ENCODE data around the gene SLC22A31.

Gene SLC22A31

DNA sequence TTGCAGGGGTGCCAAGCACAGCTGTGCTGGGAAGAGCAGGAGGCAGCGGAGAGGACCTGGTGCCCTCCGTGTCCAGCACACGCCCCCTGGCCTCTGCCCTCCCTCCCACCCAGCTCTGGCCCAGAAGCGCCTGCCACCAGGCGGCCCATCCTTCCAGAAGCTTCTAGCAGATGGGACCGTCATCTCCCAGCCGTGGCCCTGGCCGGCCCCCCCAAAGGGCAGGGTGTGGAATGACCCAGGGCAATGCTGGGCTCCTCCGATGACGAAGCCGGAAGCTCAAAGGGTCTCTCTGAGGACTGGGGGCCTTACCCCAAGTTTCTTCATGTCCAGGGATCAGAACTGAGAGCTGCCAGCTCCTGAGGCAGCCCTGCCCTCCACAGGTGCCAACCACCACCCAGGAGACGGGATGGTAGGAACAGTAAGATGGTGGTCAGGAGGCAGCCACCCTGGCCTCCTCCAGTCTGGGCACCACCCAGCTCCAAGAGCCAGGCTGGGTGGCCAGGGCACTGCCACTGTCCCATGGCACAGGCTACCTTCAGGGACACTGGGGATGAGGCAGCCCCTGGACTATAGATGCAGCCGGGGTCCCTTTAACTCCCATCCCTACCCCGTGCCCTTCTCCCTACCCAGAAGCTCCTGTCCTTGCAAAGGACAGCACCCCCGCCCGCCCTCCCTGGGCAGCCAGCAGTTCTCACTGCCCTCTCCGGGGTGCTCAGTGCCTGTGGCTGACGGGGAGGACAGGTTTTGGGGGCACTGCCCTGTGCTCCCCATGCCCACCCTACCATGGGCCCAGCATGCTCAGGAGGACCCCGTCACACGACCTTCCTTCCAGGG, 35.3 kb downstream of the SLC22A31 start:
- no peak for DNase-seq

DNA sequence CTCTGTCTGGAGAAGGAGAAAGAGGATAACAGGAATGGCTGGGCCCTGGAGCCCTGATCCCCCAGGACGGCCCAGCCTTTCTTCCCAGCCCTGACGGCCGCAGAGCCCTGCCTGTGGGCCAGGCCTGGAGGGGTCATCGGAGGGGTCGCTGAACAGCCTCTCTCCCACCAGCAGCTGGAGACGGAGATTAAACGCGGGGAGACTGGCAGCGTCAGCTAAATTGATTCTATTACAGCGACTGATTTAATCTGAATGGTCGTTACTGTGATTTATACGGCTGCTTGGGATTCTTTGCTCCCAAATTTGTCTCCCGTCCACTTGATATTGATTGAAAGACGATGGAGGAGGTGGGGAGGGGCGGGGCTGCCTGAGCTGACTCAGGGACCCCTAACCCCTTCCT, 35.9 kb downstream of the SLC22A31 start:
- DNase-seq = no peak

DNA sequence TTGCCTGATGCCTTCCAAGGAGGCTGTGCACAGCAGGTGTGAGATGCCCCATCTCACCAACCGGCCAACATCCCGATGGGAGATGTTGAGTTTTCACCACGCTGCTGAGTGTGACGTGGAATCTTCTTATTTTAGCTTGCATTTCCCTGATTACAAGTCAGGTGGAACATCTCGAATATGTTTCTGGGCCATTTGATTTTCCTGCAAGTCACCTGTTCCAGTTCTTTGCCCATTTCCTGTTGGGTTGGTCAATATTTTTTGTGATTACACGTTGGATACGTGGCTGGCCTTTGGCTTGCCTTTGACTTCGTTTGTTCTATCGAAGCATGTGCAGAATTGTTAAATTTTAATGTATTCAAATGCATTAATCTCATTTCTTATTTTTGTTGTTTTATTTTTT, 37.0 kb downstream of the SLC22A31 start:
- no peak for DNase-seq

DNA sequence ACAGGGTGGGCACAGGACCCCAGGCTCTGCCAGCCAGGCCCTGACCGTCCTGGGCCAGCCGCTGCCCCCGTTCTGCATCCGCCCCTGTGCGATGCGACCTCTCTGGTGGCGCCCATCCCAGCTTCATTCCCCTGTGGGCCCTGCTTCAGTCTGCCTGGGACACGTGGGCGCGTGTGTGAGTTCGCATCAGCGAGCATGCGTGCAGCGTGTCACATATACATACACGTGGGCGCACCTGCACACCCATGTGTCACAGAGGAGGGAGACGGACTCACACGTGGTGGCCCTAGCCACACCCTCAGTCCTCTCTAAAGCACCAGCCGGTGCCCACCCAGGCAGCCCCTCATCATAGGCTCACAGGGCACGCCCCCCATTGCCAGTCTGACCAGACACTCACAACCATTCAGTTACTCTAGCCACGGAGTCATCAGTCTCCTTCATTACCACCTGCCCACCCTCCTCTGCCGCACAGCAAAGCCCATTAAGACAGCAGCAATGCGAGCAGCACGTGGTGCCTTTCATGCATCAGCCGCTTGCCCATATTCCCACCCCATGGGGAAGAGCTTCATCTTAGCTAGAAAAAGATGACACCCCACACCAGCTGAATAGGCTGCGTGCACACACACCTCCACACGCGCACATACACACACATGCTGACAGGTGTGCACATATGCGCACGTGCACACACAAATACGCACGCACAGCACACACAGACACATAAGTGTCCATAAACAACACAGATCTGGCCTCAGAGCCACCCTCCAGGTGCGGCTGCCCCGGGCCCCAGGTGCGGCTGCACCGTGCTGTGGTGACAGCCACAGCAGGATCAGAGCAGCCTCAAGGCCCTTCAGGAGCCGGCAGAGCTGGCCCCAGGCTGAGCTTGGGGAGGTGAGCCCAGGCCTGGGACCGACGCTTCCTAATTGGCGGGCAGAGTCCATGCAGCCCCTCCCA, 38.3 kb downstream of the SLC22A31 start:
- no peak for DNase-seq

DNA sequence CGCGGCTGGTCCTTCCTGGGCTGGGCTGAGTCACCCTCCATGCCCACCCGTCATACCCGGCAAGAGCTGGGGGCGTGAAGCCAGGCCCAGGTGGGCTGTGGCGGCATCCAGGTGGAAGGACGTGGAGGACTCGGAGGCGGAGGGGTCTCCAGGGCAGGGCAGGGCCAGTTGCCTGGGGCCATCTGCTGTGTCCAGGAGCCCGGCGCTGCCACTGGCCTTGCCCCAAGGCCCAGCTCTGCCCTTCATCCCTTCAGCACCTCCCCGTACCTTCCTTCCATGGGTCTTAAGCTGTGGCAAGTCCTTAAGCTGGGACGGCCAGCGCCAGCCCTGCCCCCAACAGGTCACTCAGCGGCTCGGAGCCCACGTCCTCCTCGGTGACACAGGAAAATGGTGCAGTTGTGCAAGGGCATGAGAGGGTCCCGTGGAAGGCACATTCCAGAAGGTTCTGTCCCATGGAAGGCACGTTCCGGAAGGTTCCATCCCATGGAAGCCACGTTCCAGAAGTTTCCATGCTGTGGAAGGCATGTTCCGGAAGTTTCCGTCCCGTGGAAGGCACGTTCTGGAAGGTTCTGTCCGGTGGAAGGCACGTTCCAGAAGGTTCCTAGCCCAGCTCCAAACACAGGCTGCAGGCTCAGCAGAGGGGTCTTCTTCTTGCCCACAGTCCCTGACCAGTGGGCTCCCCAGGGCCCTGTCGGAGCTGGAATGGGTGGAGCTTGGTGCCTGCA, 39.2 kb downstream of the SLC22A31 start:
- DNase-seq = no peak

DNA sequence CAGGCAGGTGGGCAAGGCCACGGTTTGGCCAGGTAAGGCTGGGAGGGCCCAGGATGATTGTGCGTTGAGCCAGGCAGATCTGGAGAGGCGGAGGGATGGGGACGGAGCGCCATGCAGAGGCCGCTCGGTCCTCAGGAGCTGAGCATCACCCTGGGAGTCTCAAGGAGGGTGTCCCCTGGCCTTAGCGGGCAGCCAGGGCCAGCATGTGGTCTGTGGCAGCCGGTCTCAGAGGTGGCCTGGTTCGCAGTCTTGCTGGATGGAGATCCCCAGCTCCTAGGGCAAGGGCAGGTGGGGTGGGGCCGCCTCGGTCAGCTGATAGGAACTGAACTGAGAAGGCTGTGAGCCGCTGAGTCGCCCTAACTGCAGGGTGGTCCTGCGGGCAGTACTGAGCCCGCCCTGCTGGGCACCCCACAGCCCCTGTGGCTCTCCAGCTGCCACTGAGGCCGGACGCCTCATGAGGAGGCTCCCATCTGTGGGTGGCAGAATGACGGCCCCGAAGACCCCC, 40.4 kb downstream of the SLC22A31 start:
- no peak for DNase-seq

DNA sequence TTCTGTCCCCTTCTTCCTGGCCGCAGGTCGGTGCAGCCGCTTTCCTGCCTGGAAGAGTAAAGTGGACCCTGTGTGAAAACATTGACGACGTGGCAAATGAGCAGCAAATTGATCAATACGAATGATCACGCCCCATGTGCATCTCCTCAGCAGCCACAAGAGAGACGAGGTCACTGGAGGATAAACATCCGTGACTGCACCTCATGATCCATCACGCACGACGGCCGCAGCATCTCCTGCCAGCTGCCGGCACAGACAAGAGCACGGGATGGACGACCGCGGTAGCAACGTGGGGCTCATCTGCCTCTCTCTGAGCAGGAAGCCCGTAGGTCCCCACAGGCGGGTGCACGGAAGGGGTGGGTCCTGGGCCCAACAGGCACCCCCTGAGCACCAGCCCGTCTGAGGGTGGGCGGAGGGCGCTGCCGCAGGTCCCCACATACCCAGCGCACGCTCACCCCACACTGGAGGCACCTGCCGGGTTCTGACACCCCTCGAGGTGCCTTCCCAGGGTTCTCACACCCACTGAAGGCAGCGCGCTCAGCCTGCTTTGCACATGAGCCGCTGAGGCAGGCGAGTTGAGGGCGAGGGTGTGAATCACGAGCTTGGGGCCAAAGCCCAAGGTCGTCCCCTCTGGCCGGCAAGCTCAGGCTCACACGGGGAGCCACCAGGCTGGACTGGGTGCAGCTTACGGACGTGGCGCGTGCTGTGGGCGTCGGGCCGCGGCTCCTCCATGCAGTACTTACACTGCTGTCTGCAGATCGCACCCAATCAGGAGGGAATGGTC, 41.1 kb downstream of the SLC22A31 start:
- no peak for DNase-seq

DNA sequence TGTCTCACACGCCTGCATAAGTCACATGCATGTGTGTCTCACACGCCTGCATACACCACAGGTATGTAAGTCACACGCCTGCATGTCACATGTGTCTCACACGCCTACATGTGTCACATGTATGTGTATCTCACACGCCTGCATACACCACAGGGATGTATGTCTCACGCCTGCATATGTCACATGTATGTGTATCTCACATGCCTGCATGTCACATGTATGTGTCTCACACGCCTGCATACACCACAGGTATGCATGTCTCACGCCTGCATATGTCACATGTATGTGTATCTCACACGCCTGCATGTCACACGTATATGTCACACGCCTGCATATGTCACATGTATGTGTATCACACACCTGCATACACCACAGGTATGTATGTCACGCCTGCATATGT, 42.6 kb downstream of the SLC22A31 start:
- no peak for DNase-seq

DNA sequence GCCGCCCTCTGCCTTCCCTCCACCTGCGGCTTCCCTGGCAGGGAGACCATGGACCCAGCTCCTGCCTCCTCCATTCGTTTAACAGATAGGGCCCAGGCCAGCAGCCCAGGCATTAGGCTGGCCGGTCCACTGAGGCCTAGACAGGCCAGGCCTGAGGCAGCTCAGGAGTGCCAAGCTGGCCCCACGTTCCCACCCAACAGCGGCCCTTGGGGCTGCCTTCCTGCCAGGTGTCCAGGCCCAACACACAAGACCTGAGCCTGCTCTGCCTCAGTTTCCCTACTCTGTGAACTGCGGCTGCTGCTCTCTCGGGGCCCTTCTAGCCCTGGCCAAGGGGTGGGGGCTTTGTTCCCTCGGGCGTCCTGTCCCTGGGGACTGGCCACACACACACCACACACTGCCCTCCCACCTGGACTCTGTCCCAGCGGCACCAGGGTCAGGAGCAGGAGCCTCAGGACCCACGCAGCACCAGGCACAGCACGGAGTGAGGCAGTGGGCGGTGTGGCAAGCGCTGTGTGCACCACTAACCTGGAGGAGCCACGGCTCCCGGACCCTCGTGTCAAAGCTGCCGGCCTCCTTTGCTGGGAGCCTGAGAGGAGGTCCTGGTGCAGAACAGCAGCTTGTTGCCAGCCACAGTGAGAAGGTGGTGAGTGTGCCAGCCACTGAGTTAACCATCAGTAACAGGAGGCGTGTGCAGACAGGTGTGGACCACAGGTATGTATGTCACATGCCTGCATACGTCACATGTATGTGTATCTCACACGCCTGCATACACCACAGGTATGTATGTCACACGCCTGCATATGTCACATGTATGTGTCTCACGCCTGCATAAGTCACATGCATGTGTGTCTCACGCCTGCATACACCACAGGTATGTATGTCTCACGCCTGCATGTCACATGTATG, 43.3 kb downstream of the SLC22A31 start:
- no peak for DNase-seq

DNA sequence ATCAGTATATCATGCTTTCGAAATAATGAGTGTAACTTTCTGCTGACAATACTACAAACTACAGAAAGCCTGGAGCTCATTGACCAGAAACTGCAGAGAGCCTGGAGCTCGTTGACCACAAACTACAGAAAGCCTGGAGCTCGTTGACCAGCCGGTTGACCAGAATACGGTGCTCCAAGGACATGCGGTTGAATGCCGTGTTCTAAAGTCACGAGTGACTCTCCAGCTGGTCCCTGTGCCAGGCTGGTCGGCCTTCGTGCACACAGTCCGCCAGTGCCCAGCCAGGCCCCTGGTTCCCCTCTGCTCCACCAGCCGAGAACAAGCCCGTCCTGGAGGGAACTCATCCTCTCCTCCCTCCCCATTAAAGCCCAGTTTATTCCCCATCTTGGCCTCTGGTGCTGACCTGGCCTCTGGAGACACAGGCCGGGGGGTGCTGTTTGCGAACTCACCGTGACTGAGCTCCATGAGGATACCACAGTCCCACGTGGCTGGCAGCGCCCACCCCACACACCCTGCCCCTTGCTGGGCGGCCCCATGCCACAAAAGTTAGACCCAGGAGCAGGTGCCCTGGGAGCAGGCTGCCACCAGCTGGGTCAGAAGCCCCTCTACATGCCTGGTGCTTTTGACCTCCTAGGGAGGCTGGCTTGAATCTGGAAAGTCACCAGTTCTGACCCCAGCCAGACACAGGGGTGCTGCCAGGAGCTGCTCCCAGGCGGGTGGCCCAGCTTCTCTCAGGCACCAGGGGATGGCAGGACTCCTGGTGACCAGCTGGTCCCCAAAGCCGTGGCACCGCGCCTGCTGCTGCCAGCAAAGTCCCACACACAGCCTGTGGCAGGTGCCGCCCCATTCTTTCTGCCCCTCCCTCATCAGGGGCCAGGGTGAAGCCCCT, 44.2 kb downstream of the SLC22A31 start:
- no peak for DNase-seq

DNA sequence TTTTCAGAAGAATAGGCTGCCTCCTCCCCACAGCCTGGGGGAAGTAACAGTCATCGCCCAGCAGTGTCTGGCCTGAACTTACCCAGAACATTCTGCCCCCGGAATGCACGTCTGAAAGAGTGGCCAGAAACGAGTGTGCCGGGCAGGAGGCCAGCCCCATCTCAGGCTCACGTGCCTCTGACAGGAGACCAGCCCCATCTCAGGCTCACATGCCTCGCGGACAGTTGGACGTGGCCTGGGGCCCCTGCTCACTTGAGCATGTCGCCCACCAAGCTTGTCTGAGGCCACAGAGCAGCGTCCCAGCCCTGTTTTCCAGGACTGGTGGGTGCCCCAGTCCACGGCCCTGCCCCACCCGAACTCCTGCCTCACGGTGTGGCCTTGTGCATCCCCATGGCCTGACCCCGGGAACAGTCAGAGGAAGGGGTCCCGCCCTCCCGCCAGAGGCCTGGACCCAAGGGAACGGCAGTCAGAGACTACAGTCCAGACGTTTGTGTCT, 45.1 kb downstream of the SLC22A31 start:
- DNase-seq = no peak

DNA sequence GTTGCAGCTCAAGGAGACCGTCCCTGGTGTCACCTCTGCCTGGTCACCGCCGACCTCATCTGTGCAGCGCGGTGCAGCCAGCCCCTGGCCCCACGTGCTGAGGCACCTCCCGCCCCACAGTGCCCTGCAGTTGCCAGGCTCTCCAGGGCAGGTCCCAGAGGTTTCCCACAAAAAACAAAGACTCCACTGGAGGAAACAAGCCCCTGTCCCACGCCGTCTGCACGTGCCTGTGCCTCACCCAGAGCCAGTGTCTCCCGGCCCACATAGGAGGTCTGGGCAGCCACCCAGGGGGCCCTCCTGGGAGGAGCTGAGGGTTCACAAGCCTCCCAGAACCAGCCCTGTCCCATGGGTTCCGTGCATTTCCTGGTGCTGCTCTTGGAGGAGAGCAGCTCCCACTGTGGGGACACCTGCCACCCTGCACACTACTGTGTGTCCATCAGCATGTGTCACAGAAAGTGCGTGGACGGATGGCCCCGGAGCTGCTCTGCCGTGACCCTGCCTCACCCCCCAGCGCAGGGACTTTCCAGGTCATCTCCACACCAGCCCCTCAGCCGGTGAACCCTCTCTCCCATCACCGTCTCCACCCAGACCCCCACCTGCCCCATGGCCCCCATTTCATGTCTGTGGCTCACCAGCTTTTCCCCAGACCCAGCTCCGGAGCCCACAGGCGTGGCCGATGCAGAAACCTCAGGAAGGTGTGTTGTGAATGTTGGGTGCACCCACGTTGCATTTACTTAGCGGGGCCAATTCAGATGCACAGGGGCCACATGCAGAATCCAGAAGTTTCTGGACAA, 45.8 kb downstream of the SLC22A31 start:
- DNase-seq = no peak

DNA sequence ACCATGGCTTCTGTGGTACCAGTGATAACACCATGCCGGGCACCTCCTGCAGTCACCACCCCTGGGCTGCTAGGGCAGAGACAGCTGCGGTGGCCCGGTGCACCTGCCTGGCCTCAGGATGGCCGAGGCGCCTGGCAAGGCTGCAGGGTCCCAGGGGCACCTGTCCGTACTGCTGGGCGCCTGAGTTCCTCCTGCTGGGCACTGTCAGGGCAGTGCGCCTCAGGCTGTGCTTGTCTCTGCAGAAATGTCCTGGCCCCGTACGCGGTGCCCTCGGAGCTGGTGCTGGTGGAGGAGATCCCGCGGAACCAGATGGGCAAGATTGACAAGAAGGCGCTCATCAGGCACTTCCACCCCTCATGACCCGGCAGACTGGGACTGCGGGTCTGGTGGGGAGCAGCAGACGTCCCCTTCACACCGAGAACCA, 46.5 kb downstream of the SLC22A31 start:
- DNase-seq = no peak

DNA sequence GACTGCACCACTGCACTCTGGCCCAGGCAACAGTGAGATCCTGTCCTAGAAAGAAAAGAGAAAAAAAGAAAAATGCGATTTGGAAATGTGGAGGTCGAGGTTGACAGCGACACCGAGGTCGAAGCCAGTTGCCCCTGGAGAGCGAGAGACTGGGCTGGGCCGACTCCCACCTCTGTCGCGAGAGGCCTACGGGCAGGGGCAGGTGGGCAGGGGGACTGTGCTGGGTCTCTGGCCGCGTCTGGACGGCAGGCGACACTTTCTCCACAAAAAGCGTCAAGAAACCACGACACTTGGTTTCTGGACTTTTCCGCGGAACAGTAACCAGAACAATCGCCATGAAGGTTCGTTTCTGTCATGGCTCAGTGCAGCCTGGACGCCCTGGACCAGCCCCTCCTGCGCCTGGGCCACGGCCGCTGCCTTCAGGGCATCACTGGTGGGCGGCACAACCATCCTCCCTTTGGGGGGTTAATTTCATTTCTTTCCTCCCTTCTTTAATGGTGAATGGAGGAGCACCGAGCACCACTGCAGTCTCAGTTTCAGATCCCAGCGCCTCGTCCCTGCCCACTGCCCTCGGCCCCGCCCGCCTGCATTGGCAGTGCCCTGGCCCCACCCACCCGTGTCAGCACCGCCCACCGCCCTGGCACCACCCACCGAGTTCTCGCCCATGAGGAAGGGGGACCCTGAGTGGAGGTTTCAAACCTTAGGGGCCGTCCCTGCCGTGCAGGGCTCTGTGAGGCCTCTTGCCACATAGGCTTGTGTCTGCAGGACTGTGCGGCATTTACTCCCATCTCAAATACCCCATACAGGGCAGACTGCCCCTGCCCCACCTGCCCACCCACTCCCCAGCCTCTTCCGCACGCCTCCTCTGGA, 47.3 kb downstream of the SLC22A31 start:
- no peak for DNase-seq

DNA sequence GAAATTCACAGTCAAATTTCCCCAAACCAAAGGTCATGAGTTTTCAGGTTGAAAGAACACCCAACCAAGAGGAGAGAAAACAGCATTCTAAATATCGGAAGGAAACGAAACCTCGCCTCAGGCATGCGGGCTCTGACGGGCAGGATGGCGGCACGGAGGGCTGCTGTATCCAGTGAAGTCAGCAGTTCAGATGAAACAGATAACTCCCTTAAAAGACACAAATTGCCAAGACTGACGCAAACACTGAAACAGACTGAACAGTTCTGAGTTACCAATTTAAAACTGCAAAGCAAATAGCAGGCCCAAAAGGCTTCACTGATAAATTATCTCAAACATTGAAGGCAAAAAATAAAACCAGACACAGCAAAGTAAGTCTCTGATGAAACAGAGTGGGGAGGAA, 49.4 kb downstream of the SLC22A31 start:
- DNase-seq = no peak

DNA sequence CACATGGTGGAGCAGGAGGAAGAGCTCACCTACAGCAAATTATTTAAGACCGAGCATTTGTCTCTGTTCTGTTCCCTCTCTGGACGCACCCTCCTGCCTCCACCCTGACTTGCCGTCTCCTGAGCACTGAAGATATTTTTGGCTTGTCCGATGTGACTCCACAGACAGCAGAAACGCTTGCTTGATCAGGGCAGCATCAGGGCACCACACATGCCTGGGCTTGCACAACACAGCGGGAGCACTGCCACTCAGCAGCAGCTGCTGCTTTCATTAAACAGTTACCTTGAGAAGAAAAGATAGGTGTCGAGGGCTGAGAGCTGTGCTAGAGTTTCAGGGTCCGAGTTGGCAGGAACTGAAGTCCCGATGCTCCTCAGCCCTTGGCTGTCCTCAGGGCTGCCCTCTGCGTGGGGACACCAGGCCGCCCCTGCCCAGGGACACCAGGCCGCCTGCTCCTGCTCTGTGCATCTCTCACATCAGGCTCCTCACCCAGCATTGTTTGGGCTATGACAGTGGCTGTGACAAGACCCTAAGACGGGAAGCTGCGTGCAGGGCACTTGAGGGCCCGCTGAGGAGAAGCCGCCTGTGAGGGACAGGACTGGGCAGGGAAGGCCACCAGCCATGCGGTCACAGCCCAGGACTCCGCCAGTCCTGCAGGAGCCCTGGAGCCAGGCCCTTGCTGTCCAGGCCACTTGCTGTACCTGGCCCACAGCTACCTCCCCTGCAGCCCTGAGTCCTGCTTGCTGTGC, 50.1 kb downstream of the SLC22A31 start:
- DNase-seq = no peak

DNA sequence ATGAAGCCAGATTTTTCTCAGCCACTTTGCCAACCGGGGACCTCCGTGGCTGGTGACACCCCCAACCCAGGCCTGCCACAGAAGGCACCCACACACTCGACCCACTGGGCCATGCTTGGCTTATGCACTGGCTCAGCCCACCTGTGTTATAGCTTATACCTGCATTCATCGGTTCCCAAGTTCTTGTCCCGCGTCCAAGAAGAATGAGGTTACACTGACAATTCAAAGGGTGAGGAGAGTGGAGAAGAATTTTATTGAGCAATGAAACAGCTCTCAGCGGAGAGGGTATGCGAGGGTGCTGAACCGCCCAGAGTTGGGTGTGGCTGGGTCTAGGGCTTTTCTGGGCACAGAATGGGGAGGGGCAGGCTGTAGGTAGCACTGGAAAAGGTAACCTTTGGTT, 51.0 kb downstream of the SLC22A31 start:
- DNase-seq = no peak
